Endothelial cell of umbilical vein (primary cell): Measurements from ENCODE around the gene SAMD4A. TPM values are rescaled to one million over a fixed set of nuclear protein-coding genes. Genes with fewer than 3 reads are reported as not detected.

Experiments
- BruUV-seq: library from RNA; stranded (reverse); fragments of 400-500 nt; replicated peaks from 2 replicates; lab custom pipeline; 2021; lab: Mats Ljungman, UMichigan
- CTCF ChIA-PET: fragments of 300-600, 350-600 bp; sonication (Branson Sonifier 250); formaldehyde crosslinking; loops from one replicate; lab custom pipeline; 2021; ENCODE audit warnings: antibody characterized with exemption, inconsistent platforms; lab: Charles Lee
- POLR2A ChIA-PET: fragments of 300-600, 350-600 bp; sonication (Branson Sonifier 250); formaldehyde crosslinking; loops from one replicate; lab custom pipeline; 2021; ENCODE audit warnings: antibody characterized with exemption, inconsistent platforms; lab: Charles Lee
- DNase-seq: peaks from one replicate; pipeline ENCODE4 v3.0.0-alpha.2; 2011; ENCODE audit warnings: low read depth, low spot score
- FAIRE-seq: peaks from 2 replicates; lab custom pipeline; 2011; peaks lifted over from hg19 to GRCh38; lab: Jason Lieb, UNC
- H2AFZ ChIP-seq: 2 replicates; pipeline ENCODE4 v1.6.0; 2012; ENCODE audit warnings: low read depth, low read length, control low read depth, inconsistent platforms
- H3K27ac ChIP-seq: 2 replicates; pipeline ENCODE4 v1.5.1; 2011; ENCODE audit warnings: low read depth, mild to moderate bottlenecking, control low read depth, low read length, moderate library complexity; ENCODE audit not compliant: insufficient read depth
- H3K27me3 ChIP-seq, 2 experiments: 2 replicates each; pipeline versions ENCODE4 v1.6.0 to v1.6.1; 2011; ENCODE audit warnings: low read length in 2 of 2, mixed read lengths in 1 of 2; ENCODE audit not compliant: control insufficient read depth in 2 of 2, insufficient read depth in 2 of 2
- H3K36me3 ChIP-seq, 2 experiments: 2 replicates in 1 of 2; 3 replicates in 1 of 2; pipeline ENCODE4 v1.5.1; 2011; ENCODE audit warnings: low read length in 2 of 2, mild to moderate bottlenecking in 1 of 2, moderate library complexity in 1 of 2; ENCODE audit not compliant: control insufficient read depth in 2 of 2, insufficient read depth in 2 of 2; ENCODE audit errors: extremely low read depth in 1 of 2
- H3K4me1 ChIP-seq: 3 replicates; pipeline ENCODE4 v1.5.1; 2011; ENCODE audit warnings: mild to moderate bottlenecking, low read length; ENCODE audit not compliant: control insufficient read depth, insufficient read depth; ENCODE audit errors: extremely low read depth
- H3K4me2 ChIP-seq: 2 replicates; pipeline ENCODE4 v1.6.1; 2011; ENCODE audit warnings: low read length, control low read depth, mixed read lengths; ENCODE audit not compliant: insufficient read depth
- H3K4me3 ChIP-seq, 3 experiments: fragments of 200-600 bp in 1 of 3; sonication (generic), shearing (Covaris generic) in 1 of 3; replicated peaks in 1 of 3; 2 replicates each; pipeline ENCODE4 v1.5.1; 2011 to 2016; ENCODE audit warnings: control low read depth in 3 of 3, low read length in 3 of 3, mild to moderate bottlenecking in 2 of 3, inconsistent platforms in 1 of 3, low read depth in 1 of 3, moderate library complexity in 1 of 3; ENCODE audit not compliant: insufficient read depth in 1 of 3
- H3K79me2 ChIP-seq: 2 replicates; pipeline ENCODE4 v1.6.0; 2012; ENCODE audit warnings: low read length, inconsistent platforms; ENCODE audit not compliant: control insufficient read depth, insufficient read depth
- H3K9ac ChIP-seq: replicated peaks from 2 replicates; pipeline ENCODE3; 2011; ENCODE audit warnings: low read length, control low read depth; ENCODE audit not compliant: insufficient read depth; ENCODE audit errors: extremely low read depth
- H3K9me1 ChIP-seq: replicated peaks from 3 replicates; pipeline ENCODE4 v1.6.0; 2011; ENCODE audit warnings: mild to moderate bottlenecking, low read length; ENCODE audit not compliant: control insufficient read depth, insufficient read depth; ENCODE audit errors: extremely low read depth
- H3K9me3 ChIP-seq: replicated peaks from 2 replicates; pipeline ENCODE4 v1.5.1; 2012; ENCODE audit warnings: low read length, inconsistent platforms; ENCODE audit not compliant: control insufficient read depth, insufficient read depth
- H4K20me1 ChIP-seq: replicated peaks from 2 replicates; pipeline ENCODE3; 2011; ENCODE audit warnings: mild to moderate bottlenecking, low read length; ENCODE audit not compliant: control insufficient read depth, insufficient read depth; ENCODE audit errors: extremely low read depth
- EZH2 ChIP-seq: IDR thresholded peaks from 2 replicates; pipeline ENCODE4 v1.6.1; 2012; ENCODE audit warnings: borderline replicate concordance, low read depth, mild to moderate bottlenecking, moderate library complexity, low read length, inconsistent platforms; ENCODE audit not compliant: severe bottlenecking
- FOS ChIP-seq: IDR thresholded peaks from 2 replicates; pipeline ENCODE4 v1.6.1; 2011; ENCODE audit warnings: mild to moderate bottlenecking, low read length, moderate library complexity, borderline replicate concordance; ENCODE audit not compliant: insufficient read depth
- GATA2 ChIP-seq: IDR thresholded peaks from 2 replicates; pipeline ENCODE4 v1.7.0; 2011; ENCODE audit warnings: low read depth, mild to moderate bottlenecking, moderate library complexity, mixed read lengths, low read length; ENCODE audit not compliant: insufficient read length, insufficient read depth
- JUN ChIP-seq: IDR thresholded peaks from 2 replicates; pipeline ENCODE4 v1.6.1; 2011; ENCODE audit warnings: borderline replicate concordance, low read depth; ENCODE audit not compliant: insufficient read length, insufficient read depth
- MYC ChIP-seq: IDR thresholded peaks from one replicate; pipeline ENCODE4 v1.6.1; 2011; ENCODE audit warnings: mild to moderate bottlenecking, low read depth, low read length
- POLR2A ChIP-seq: IDR thresholded peaks from 2 replicates; pipeline ENCODE4 v1.6.1; 2012; ENCODE audit warnings: low read depth, mild to moderate bottlenecking, control low read depth, low read length
- POLR2AphosphoS5 ChIP-seq: IDR thresholded peaks from 2 replicates; pipeline ENCODE4 v1.6.1; 2012; ENCODE audit warnings: low read depth, mild to moderate bottlenecking, control low read depth, low read length, moderate library complexity; ENCODE audit not compliant: insufficient read depth
- dilution Hi-C: fragments of 300-500 bp; cut with MboI; formaldehyde crosslinking; loops from one replicate; pipeline ENCODE4 v1.15.0; 2019; ENCODE audit warnings: low sequenced_read_pairs; ENCODE audit not compliant: extremely low pct_ligation_motif_present
- intact Hi-C: fragments of 100-400 bp; cut with micrococcal nuclease; formaldehyde crosslinking; loops from one replicate; pipeline ENCODE4 v1.10.0; 2022
- polyA plus RNA-seq, 4 experiments: library from polyadenylated mRNA; depleted of rRNA in 3 of 4; stranded (reverse) in 3 of 4; unstranded in 1 of 4; fragments of >200 nt; gene quantifications; 2 replicates each; pipeline versions ENCODE4 v1.2.1 to v1.2.3, GENCODE V29; 2011 to 2012; ENCODE audit warnings: missing spikeins in 1 of 4
- total RNA-seq: library from RNA; stranded (reverse); gene quantifications from 2 replicates; pipeline ENCODE4 v1.2.3, GENCODE V29; 2021
- TF ChIP-seq, protein P1 (sequence below), 2 donors: IDR thresholded peaks; 1 replicate in 1 of 2; 2 replicates in 1 of 2; pipeline ENCODE4 v1.5.1; 2011; ENCODE audit warnings: low read length in 2 of 2, mild to moderate bottlenecking in 2 of 2, moderate library complexity in 2 of 2, control low read depth in 1 of 2, inconsistent platforms in 1 of 2, low read depth in 1 of 2; ENCODE audit not compliant: insufficient read depth in 1 of 2; ENCODE audit errors: extremely low read depth in 1 of 2
- TF ChIP-seq, protein P2 (sequence below): IDR thresholded peaks from 2 replicates; pipeline ENCODE4 v1.6.1; 2011; ENCODE audit not compliant: insufficient read depth, insufficient read length

Gene SAMD4A
- total and polyA plus RNA-seq, 2 donors (not counting 3 experiments of a cell fraction or from before 2014, with no cell fraction given), result 37.7 to 95.3 TPM

DNA sequence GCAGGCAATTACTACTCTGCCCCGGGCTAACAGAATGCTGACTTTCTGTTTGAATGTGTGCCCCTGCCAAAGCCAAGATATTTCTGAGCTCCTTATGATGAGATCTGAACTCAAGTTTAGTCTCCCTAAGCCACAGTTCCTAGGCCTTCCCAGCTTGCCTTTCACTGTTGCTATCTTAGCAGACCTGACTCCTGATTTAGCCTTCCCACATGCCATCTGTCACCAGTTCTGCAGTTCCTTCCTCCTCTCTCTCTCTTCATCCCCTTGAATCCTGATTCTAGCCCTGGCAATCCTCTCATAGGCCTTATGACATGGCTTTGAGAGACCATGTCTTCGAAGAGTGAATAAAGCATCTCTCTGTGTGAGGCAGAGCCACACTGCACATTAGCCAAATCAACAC is 12.5 kb upstream of the SAMD4A start:
- TF ChIP-seq, protein P1, sequence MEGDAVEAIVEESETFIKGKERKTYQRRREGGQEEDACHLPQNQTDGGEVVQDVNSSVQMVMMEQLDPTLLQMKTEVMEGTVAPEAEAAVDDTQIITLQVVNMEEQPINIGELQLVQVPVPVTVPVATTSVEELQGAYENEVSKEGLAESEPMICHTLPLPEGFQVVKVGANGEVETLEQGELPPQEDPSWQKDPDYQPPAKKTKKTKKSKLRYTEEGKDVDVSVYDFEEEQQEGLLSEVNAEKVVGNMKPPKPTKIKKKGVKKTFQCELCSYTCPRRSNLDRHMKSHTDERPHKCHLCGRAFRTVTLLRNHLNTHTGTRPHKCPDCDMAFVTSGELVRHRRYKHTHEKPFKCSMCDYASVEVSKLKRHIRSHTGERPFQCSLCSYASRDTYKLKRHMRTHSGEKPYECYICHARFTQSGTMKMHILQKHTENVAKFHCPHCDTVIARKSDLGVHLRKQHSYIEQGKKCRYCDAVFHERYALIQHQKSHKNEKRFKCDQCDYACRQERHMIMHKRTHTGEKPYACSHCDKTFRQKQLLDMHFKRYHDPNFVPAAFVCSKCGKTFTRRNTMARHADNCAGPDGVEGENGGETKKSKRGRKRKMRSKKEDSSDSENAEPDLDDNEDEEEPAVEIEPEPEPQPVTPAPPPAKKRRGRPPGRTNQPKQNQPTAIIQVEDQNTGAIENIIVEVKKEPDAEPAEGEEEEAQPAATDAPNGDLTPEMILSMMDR (IDR thresholded peaks at IDR 0.05; ENCODE audit: extremely low read depth in 1 of 2, insufficient read depth in 1 of 2, low read depth in 1 of 2, low read length in 2 of 2), result no peak
- TF ChIP-seq JUN (no peak), EZH2 (no peak), MYC (no peak), FOS (no peak), POLR2AphosphoS5 (no peak), GATA2 (no peak), POLR2A (no peak)
- TF ChIP-seq, protein P2, sequence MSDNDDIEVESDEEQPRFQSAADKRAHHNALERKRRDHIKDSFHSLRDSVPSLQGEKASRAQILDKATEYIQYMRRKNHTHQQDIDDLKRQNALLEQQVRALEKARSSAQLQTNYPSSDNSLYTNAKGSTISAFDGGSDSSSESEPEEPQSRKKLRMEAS, result no peak

More for the DNA sequence above, 12.5 kb upstream of the SAMD4A start:
- Histone ChIP-seq H3K4me2 (no peak overlapping the region), H3K27ac (no peak overlapping the region), H3K27me3 (peaks cover 2 to 3% of the 10 kb centered on the region in 2 experiments), H3K4me1 (no peaks in the 10 kb centered on the region), H3K4me3 (no peak overlapping the region), H2AFZ (no peak overlapping the region), H3K79me2 (no peaks in the 10 kb centered on the region), H3K36me3 (no peaks in the 10 kb centered on the region), H4K20me1 (no peaks in the 10 kb centered on the region), H3K9me3 (no peaks in the 10 kb centered on the region), H3K9ac (no peak overlapping the region), H3K9me1 (no peaks in the 10 kb centered on the region)
- BruUV-seq, result no TSS peak
- intact Hi-C loops, result loop anchor here (2.0 kb wide), 1 partner anchor 250 kb away; no protein-coding TSS in a partner anchor
- ChIA-PET CTCF (interaction anchor here (1.0 to 2.1 kb wide), 7 partner anchors 10 to 427 kb away, joined by 3 to 13 read pairs (median 5); partner anchors contain the start of gene CGRRF1), POLR2A (no interaction called here)
- FAIRE-seq (no peak), DNase-seq (no peak)
- dilution Hi-C loops, result no loop called here
